ENCODE results near the gene COX7B. TPM values are rescaled to one million over a fixed set of nuclear protein-coding genes. Genes with fewer than 3 reads are reported as not detected.
"Not testable (repeated sequence)": the region's sequence is repeated elsewhere in the genome, so short reads cannot be mapped to it uniquely, and the experiment has no call there.

The COX7B gene
- total RNA-seq: 146 TPM

DNA sequence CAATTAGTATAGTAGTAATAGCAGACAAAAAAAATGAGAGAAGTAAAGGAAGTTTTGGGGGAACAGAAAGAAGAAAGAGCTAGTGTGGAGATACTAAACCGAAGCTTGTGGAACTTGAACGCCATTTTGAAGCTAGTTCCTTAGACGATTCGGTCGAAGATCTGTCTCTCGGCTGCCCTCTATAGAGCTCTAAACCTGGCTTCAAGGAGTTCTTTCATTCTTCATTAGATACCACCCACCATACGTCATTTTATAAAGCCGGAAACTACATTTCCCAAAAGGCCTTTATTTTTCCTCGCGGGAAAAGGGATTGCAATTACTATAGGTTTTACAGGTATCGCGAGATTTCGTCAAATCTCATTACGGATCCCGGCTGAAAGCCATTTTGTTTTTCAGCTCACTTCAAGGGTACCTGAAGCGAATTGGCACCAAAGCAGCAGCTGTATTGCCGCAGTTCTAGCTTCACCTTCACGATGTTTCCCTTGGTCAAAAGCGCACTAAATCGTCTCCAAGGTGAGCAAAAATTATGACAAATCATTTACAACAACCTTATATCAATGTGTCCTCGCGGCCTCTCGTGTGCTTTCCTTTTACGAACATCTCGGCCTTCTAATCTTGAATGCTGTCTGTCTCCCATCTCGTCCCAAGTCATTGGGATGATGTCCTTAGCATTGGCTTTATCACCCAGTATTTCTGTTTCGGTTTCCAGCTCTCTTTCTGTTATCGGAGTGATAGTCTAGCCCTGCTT lies at the start of gene COX7B:
Gene COX7B (plus strand): TSS at position 388 of the 748 bp plus-strand sequence. CDS start 86 bp downstream, at position 474.
- DNase-seq (ENCODE audit: low spot score) (peak; percentile 65), ATAC-seq (peak; percentile 77)

- no peak for DNase-seq (ENCODE audit: low spot score)
- no peak for ATAC-seq
Observed at GRCh38 chrX:77875372-77875771, 23.9 kb upstream of the COX7B start.

DNA sequence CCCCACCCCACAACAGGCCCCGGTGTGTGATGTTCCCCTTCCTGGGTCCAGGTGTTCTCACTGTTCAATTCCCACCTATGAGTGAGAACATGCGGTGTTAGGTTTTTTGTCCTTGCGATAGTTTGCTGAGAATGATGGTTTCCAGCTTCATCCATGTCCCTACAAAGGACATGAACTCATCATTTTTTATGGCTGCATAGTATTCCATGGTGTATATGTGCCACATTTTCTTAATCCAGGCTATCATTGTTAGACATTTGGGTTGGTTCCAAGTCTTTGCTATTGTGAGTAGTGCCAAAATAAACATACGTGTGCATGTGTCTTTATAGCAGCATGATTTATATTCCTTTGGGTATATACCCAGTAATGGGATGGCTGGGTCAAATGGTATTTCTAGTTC lies 17.9 kb upstream of the COX7B start:
- ATAC-seq; DNase-seq (ENCODE audit: low spot score): not testable (repeated sequence)

- ATAC-seq: no peak
- DNase-seq (ENCODE audit: low spot score): no peak
Observed at GRCh38 chrX:77892887-77893286, 6.4 kb upstream of the COX7B start.

DNA sequence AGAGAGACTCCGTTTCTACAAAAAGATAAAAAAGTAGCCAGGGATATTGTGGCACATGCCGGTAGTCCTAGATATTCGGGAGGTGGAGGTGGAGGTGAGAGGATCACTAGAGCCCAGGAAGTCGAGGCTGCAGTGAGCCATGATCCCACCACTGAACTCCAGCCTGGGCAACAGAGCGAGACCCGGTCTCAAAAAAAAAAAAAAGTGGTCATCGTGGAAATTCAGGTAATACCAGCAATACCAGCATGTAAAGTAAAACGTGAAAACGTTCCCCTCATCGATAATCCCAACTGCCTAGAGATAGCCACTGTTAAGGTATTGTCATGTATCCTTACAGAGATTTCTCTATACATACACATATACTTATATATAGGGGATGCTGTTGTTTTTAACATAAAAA lies 5.6 kb upstream of the COX7B start:
- DNase-seq (ENCODE audit: low spot score) (no peak), ATAC-seq (no peak)

DNA sequence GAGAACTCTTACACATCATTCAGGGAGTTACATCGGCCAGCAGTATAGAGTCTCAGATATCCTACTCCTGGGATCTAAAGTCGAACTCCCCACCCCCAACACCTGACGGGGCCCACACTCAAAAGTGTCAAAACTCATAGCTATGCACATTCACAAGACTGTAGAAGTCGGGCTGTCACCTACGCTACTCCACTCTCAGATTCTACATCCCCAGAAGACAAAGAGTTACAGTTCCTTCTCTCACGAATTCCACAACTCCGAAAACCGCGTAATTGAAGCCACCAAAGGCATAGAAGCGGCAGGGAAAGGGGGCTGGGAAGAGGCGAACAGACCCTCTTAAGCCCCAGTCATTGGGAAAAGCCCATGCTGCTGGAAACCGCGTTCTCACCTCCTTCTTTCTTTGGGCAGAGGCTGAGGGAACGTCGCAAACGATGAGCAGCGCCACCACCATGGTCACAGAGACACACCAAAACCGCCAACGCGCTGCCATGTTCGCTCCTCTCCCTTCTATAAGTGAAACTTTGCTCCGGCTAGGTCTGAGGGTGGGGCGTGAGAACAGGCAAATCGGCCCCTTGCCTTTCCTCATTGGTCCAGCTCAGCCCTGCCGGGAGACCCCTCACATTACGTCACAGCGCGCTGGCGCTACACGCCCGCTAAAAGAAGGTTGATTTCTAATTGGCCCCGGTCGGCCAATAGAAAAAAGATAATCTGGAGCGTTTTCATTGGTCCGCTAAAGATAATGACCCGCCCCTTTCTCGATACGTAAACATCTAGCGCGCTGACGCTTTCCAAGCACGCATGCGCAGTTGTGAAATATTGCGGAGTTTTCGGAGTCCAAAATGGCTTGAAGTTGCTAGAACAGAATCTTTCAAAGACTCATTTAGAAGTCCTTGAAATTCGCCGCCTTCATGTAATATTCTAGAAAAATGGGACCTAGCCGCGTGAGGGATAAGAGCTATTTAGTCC lies 4.1 kb upstream of the COX7B start, which contains the start of gene MAGT1:
Gene MAGT1 (minus strand): TSS at position 515 of the 966 bp plus-strand sequence. CDS start 25 bp downstream, at position 490.
- DNase-seq (ENCODE audit: low spot score) (peak; percentile 91), ATAC-seq (peak; percentile 91)

DNA sequence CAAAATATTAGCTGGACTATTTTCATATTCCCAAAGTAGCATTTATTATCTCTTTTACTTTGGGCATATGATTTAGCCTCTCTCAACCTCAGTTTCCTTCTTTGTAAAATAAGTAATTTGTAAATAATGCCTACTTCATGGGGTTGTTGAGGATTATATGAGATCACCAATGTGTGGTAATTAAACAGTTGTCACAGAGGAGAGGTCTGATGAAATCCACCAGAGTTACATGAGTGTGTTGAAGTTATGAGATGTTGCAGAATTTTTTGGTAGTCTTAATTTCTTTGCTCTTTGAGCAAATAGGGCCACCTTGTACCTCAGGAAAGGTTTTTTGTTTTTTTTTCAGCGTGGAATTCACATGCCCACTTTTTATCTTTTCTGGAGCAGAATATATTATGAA lies 1.4 kb downstream of the COX7B start:
- DNase-seq (ENCODE audit: low spot score) (no peak), ATAC-seq (no peak)

- ATAC-seq (no peak), DNase-seq (ENCODE audit: low spot score) (no peak)
Observed at GRCh38 chrX:77901506-77901905, 2.2 kb downstream of the COX7B start.

DNA sequence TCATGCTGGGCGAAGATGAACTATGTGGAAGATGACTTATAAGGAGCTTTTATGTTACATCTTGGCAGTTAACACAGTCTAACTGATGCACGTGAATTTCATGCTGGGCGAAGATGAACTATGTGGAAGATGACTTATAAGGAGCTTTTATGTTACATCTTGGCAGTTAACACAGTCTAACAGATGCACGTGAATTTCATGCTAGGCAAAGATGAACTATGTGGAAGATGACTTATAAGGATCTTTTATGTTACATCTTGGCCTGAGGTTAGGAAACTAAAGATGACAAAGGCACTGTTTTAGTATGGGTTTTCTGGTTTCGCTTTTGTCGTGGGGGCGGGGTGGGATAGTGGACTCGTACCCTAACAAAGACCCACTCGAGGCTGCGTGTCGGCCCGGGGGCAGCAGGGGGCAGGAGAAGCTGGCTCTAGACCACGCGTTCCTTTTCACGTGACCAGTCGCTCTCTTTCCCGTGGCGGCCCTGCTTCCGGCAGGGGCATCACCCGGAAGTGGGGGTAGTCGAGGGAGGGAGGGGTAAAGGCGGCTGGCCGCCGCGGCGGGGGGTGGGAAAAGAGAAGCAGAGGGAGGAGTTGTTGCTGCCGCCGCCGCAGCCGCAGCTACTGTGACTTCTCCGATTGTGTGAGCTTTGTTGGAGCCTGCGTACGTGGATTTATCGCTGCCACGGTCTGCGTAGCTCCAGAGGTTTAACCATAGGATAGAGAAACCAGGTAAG lies 11.0 kb downstream of the COX7B start, which contains the start of gene ATP7A:
Gene ATP7A (plus strand): TSS at position 586 of the 733 bp plus-strand sequence. CDS start 60,949 bp downstream, outside the sequence.
- DNase-seq (ENCODE audit: low spot score) (peak; percentile 85), ATAC-seq (peak; percentile 98)

DNA sequence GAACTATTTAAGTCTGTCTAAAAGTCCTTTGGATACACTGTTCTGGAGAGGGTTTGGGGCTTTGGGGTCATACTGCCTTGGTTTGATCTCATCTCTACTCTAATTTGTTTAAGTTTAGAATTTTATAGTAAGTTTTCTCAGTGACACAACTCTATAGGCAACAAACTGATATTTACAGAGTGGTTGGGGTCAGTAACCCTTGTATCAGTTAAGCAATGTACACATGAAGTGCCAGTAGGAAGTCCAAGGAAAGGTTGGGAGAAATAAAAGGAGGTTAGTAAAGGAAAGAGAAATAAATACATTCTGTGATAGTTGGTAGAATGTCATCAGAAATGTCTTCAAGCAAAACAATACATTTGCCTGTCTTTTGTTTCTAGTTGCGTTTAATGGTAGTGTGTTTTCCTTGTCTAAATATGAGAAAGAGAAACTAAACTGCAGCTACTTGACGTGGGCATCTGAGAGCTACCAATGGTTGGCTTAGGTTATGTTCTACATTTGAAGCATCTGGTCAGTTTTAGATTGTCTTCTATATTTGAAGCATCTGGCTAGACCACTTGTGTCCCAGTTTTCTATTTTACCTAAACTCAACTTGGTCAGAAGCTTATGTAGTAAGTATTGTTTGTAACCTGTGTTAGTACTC lies 18.1 kb downstream of the COX7B start:
- ATAC-seq: no peak
- DNase-seq (ENCODE audit: low spot score): no peak

DNA sequence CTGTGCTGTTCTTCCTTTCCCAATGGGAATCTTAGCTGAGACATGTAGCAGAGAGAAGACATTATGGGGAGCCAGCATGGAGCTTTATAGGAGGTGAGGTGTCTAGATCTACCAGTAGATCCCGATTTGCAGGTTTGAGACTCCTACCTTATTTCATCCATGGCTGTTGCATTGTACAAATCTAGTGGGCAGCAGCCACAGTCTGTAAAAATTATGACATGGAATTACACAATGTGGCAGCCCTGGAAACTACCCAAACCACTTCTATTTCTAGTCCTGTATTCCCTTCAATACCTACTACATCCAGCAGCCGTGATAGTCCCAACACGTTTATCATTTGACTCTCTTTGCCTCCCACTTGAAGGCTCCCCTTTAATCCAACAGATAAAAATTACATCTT lies 19.3 kb downstream of the COX7B start:
- DNase-seq (ENCODE audit: low spot score) (no peak), ATAC-seq (peak; percentile 49)

- DNase-seq (ENCODE audit: low spot score); ATAC-seq: not testable (repeated sequence)
Observed at GRCh38 chrX:77919370-77919769, 20.1 kb downstream of the COX7B start.

DNA sequence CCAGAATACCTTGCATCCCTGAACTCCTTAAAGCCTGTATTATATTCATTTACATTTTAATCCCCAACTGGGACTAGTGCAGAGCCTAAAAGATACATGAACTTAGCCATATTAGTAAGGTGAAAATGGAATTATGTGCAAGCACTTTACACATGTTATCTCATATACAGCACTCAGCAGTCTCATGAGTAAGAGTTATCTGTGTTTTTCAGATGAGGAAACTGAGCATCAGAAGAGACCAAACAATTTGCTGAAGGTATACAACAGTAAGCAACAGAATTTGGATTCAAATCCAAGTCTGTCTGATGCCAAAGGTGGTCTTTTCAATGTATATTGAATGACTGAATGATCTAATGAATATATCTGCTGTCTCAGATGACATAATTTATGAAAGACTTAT lies 23.5 kb downstream of the COX7B start:
- ATAC-seq: no peak
- DNase-seq (ENCODE audit: low spot score): no peak

- ATAC-seq (no peak), DNase-seq (ENCODE audit: low spot score) (no peak)
Observed at GRCh38 chrX:77924320-77924859, 25.1 kb downstream of the COX7B start.

GRCh38 chrX:77925764-77926163 lies 26.5 kb downstream of the COX7B start:
- DNase-seq (ENCODE audit: low spot score) (no peak), ATAC-seq (no peak)

GRCh38 chrX:77930581-77930980 lies 31.3 kb downstream of the COX7B start:
- ATAC-seq (no peak), DNase-seq (ENCODE audit: low spot score) (no peak)

- ATAC-seq (no peak), DNase-seq (ENCODE audit: low spot score) (no peak)
Observed at GRCh38 chrX:77935886-77936285, 36.6 kb downstream of the COX7B start.

GRCh38 chrX:77936299-77936698 lies 37.0 kb downstream of the COX7B start:
- DNase-seq (ENCODE audit: low spot score): no peak
- ATAC-seq: no peak

GRCh38 chrX:77937291-77937690 lies 38.0 kb downstream of the COX7B start:
- no peak for DNase-seq (ENCODE audit: low spot score)
- ATAC-seq: no peak

DNA sequence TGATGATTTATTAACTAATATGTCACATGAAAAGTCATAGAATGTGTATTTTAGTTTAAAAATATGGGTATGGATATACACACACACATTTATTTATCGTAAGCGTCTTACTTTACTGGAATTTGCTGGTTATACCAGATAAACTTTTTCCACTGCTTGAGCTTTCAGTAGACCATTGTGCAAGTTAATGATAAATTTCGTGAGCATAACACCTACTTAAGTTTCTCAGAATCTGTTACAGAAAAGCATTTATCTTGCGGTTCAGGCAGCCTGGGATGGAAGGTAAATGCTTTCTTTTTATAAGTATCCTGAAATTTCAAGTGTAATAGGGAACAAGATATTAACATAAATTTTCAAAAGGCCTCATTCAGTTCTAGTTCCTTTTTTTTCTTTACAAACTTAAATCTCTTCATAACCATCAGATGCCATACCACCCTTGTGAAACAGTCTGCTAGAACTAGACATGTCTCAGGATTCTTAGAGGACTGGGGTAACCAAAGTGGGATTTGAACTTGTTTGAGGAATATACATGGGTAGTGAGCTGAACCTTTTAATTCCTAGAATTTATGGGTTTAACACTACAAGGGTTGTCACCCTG lies 38.9 kb downstream of the COX7B start:
- ATAC-seq: no peak
- no peak for DNase-seq (ENCODE audit: low spot score)

Measured in left lobe of liver (tissue), 2 donors.